WTC11 (cell line): ENCODE results near the gene ELOA.

ENCODE experiments used
- CTCF ChIP-seq: fragments of 200-600 bp; IDR thresholded peaks from 2 replicates; pipeline ENCODE4 v1.8.0; 2022; ENCODE audit warnings: antibody characterized with exemption
- E2F1 ChIP-seq: sonication (generic); formaldehyde crosslinking; IDR thresholded peaks from 2 replicates; pipeline ENCODE4 v1.8.0; 2022; ENCODE audit warnings: mild to moderate bottlenecking, missing genetic modification reagents
- MAX ChIP-seq: sonication (generic); formaldehyde crosslinking; IDR thresholded peaks from 2 replicates; pipeline ENCODE4 v1.8.0; 2022; ENCODE audit warnings: mild to moderate bottlenecking, missing genetic modification reagents
- MXD4 ChIP-seq: fragments of 250-450 bp; sonication (Bioruptor Pico); IDR thresholded peaks from 2 replicates; pipeline ENCODE4 v1.8.0; 2021; ENCODE audit warnings: mild to moderate bottlenecking, moderate library complexity, borderline replicate concordance
- NFYB ChIP-seq: sonication (generic); formaldehyde crosslinking; conservative IDR thresholded peaks from 2 replicates; pipeline ENCODE4 v1.8.0; 2022; ENCODE audit warnings: low read depth, missing genetic modification reagents
- NR3C1 ChIP-seq: sonication (generic); formaldehyde crosslinking; conservative IDR thresholded peaks from 2 replicates; pipeline ENCODE4 v1.8.1; 2023; ENCODE audit warnings: low read depth, mild to moderate bottlenecking, missing genetic modification reagents
- SMAD3 ChIP-seq: sonication (generic); formaldehyde crosslinking; IDR thresholded peaks from 2 replicates; pipeline ENCODE4 v1.8.0; 2022; ENCODE audit warnings: missing genetic modification reagents, mild to moderate bottlenecking, borderline replicate concordance
- SP1 ChIP-seq: sonication (generic); formaldehyde crosslinking; conservative IDR thresholded peaks from 2 replicates; pipeline ENCODE4 v1.8.1; 2022; ENCODE audit warnings: missing genetic modification reagents
- USF1 ChIP-seq: sonication (generic); formaldehyde crosslinking; IDR thresholded peaks from 2 replicates; pipeline ENCODE4 v1.8.0; 2022; ENCODE audit warnings: mild to moderate bottlenecking, missing genetic modification reagents

- TF ChIP-seq SP1 (CRISPR knock-in tag) (no peak), CTCF (no peak), MXD4 (no peak), NR3C1 (CRISPR knock-in tag) (no peak), NFYB (CRISPR knock-in tag) (no peak), USF1 (CRISPR knock-in tag) (no peak), MAX (CRISPR knock-in tag) (no peak), E2F1 (no peak), SMAD3 (CRISPR knock-in tag) (no peak)
Measured at GRCh38 chr1:23798662-23799142, 55.4 kb downstream of the ELOA start.
